ENCODE results near the gene ADGRL1. TPM values are rescaled to one million over a fixed set of nuclear protein-coding genes. Genes with fewer than 3 reads are reported as not detected.
A peak's percentile ranks its signal among the peaks of the same experiment; 100 is the strongest.

ADGRL1 gene
- total and polyA plus RNA-seq, 9 of the 15 experiments (the other 6 are each of a cell fraction or from before 2014, with no cell fraction given), result 0.14 to 37.0 (median 8.6) TPM

- TF ChIP-seq ZNF407 (IDR thresholded peaks at IDR 0.05; ENCODE audit: low read depth) (no peak), CBX3 (IDR thresholded peaks at IDR 0.05; ENCODE audit: borderline replicate concordance in 1 of 2, low read length in 2 of 2) (0 out of 3 replicates have a peak, but pooled peaks of 1 of the 2 experiments have one; percentile 27), JUND (IDR thresholded peaks at IDR 0.05; ENCODE audit: borderline replicate concordance, low read depth, low read length) (peak; percentile 48; the same call in 1 of the 2 replicates), JUND (tag; IDR thresholded peaks at IDR 0.05; ENCODE audit: borderline replicate concordance, low read depth, low read length) (peak; percentile 38; the same call in 1 of the 3 replicates), SRSF7 (optimal IDR thresholded peaks at IDR 0.05; ENCODE audit: low read depth, low read length) (no peak), RERE (CRISPR knock-in tag; IDR thresholded peaks at IDR 0.05; ENCODE audit: borderline replicate concordance) (0 out of 2 replicates have a peak, but pooled peaks have one; percentile 60), MEIS2 (IDR thresholded peaks at IDR 0.05; ENCODE audit: partially characterized antibody) (peak; percentile 89), KDM2B (CRISPR knock-in tag; IDR thresholded peaks at IDR 0.05) (0 out of 2 replicates have a peak, but pooled peaks have one; percentile 4), HMG20B (CRISPR knock-in tag; IDR thresholded peaks at IDR 0.05) (no peak), SOX6 (IDR thresholded peaks at IDR 0.05) (peak; percentile 88), ZNF174 (CRISPR knock-in tag; IDR thresholded peaks at IDR 0.05) (no peak), EGR1 (conservative IDR thresholded peaks at IDR 0.05) (peak; percentile 62)
These were observed 63.4 kb downstream of the ADGRL1 start (continued) for GRCh38 chr19:14142262-14143190.
